Measurements from ENCODE around the gene PHACTR1. TPM values are rescaled to one million over a fixed set of nuclear protein-coding genes. Genes with fewer than 3 reads are reported as not detected.

PHACTR1 gene
- polyA plus RNA-seq, 3 donors = 6.1 to 26.9 (median 7.6) TPM

- Mint-ChIP-seq H3K9me3 (peaks cover 0 to 2% (median 0%) of the 10 kb centered on the region in 7 donors), H3K27ac (no peak overlapping the region), H3K36me3 (no peaks in the 10 kb centered on the region), H3K4me3 (no peak overlapping the region), H3K27me3 (ENCODE audit: low read depth in 3 of 3) (peaks cover 0 to 3% (median 2%) of the 10 kb centered on the region in 3 donors), H3K4me1 (peaks cover 22% of the 10 kb centered on the region)
- H2AFZ ChIP-seq (ENCODE audit: insufficient read depth, low read depth, low read length, poor library complexity, severe bottlenecking) = no peak overlapping the region
- no peak overlapping the region for H3K9ac ChIP-seq (ENCODE audit: insufficient read depth, low read length, poor library complexity, severe bottlenecking)
- H3K79me2 ChIP-seq (ENCODE audit: insufficient read depth, low read length) = no peaks in the 10 kb centered on the region
- H4K20me1 ChIP-seq (ENCODE audit: insufficient read depth, low read length) = no peaks in the 10 kb centered on the region
- no peak overlapping the region for H3K4me3 ChIP-seq (replicated peaks in 1 of 3; ENCODE audit: low read depth in 2 of 3, low read length in 3 of 3)
- H3K36me3 ChIP-seq (replicated peaks in 1 of 2; ENCODE audit: control insufficient read depth in 1 of 2, insufficient read depth in 2 of 2, low read length in 2 of 2) = no peaks in the 10 kb centered on the region
- no peak overlapping the region for H3K27ac ChIP-seq (ENCODE audit: low read depth in 1 of 2, low read length in 2 of 2)
- 99% methylated on average over 13 of the region's 14 CpGs for WGBS (ENCODE audit: insufficient coverage)
- H3K4me2 ChIP-seq (replicated peaks; ENCODE audit: extremely low read depth, low read length, poor library complexity, severe bottlenecking) = no peak overlapping the region
- intact Hi-C loops (cut with micrococcal nuclease) = no loop called here
- no peaks in the 10 kb centered on the region for H3K9me3 ChIP-seq (replicated peaks in 1 of 2; ENCODE audit: control insufficient read depth in 1 of 2, insufficient read depth in 1 of 2, low read length in 2 of 2)
- peaks cover 13 to 16% of the 10 kb centered on the region in 2 donors for H3K4me1 ChIP-seq (ENCODE audit: control insufficient read depth in 1 of 2, insufficient read depth in 2 of 2, low read length in 2 of 2)
- H3K27me3 ChIP-seq (ENCODE audit: control insufficient read depth in 2 of 2, insufficient read depth in 2 of 2, low read length in 2 of 2) = no peaks in the 10 kb centered on the region
- no peak for DNase-seq
- TF ChIP-seq, protein P1, sequence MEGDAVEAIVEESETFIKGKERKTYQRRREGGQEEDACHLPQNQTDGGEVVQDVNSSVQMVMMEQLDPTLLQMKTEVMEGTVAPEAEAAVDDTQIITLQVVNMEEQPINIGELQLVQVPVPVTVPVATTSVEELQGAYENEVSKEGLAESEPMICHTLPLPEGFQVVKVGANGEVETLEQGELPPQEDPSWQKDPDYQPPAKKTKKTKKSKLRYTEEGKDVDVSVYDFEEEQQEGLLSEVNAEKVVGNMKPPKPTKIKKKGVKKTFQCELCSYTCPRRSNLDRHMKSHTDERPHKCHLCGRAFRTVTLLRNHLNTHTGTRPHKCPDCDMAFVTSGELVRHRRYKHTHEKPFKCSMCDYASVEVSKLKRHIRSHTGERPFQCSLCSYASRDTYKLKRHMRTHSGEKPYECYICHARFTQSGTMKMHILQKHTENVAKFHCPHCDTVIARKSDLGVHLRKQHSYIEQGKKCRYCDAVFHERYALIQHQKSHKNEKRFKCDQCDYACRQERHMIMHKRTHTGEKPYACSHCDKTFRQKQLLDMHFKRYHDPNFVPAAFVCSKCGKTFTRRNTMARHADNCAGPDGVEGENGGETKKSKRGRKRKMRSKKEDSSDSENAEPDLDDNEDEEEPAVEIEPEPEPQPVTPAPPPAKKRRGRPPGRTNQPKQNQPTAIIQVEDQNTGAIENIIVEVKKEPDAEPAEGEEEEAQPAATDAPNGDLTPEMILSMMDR (IDR thresholded peaks at IDR 0.05) = no peak
Observed at GRCh38 chr6:13212538-13212937, 496.0 kb downstream of the PHACTR1 start.

DNA sequence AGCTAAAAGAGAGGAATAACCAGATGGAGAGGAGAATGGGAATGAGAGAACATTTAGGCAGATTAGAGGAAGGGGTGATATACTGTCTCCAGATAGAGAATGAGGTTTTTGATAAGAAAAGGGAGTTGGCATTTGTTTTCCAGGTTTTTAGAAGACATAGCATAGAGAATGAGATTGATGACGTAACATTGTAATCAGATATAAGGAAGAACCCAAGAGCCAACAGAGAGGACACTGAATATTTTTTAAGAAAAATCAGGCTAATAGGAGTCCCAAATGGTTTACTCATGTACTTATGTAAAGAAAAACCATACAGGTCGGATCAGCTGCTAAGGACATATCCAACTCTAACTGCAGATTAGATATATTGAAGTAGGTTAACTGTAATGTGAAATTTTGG lies 498.8 kb downstream of the PHACTR1 start:
- Mint-ChIP-seq H3K36me3 (no peaks in the 10 kb centered on the region), H3K9me3 (peaks cover 0 to 2% (median 0%) of the 10 kb centered on the region in 7 donors), H3K4me3 (no peak overlapping the region), H3K27ac (peak overlapping the region in 1 of 7 donors; percentile 32), H3K27me3 (ENCODE audit: low read depth in 3 of 3) (peaks cover 0 to 3% (median 2%) of the 10 kb centered on the region in 3 donors), H3K4me1 (peaks cover 21% of the 10 kb centered on the region)
- H3K27ac ChIP-seq (ENCODE audit: low read depth in 1 of 2, low read length in 2 of 2) = no peak overlapping the region
- no peaks in the 10 kb centered on the region for H3K79me2 ChIP-seq (ENCODE audit: insufficient read depth, low read length)
- DNase-seq = no peak
- no peak overlapping the region for H2AFZ ChIP-seq (ENCODE audit: insufficient read depth, low read depth, low read length, poor library complexity, severe bottlenecking)
- intact Hi-C loops (cut with micrococcal nuclease) = no loop called here
- WGBS (ENCODE audit: insufficient coverage) = no CpG with 5 or more reads among the region's 2 CpGs
- H3K4me3 ChIP-seq (replicated peaks in 1 of 3; ENCODE audit: low read depth in 2 of 3, low read length in 3 of 3) = no peak overlapping the region
- no peaks in the 10 kb centered on the region for H3K9me3 ChIP-seq (replicated peaks in 1 of 2; ENCODE audit: control insufficient read depth in 1 of 2, insufficient read depth in 1 of 2, low read length in 2 of 2)
- H3K36me3 ChIP-seq (replicated peaks in 1 of 2; ENCODE audit: control insufficient read depth in 1 of 2, insufficient read depth in 2 of 2, low read length in 2 of 2) = no peaks in the 10 kb centered on the region
- peaks cover 15 to 20% of the 10 kb centered on the region in 2 donors for H3K4me1 ChIP-seq (ENCODE audit: control insufficient read depth in 1 of 2, insufficient read depth in 2 of 2, low read length in 2 of 2)
- no peak overlapping the region for H3K9ac ChIP-seq (ENCODE audit: insufficient read depth, low read length, poor library complexity, severe bottlenecking)
- H3K27me3 ChIP-seq (ENCODE audit: control insufficient read depth in 2 of 2, insufficient read depth in 2 of 2, low read length in 2 of 2) = no peaks in the 10 kb centered on the region
- TF ChIP-seq, protein P1 (IDR thresholded peaks at IDR 0.05) = no peak
- no peaks in the 10 kb centered on the region for H4K20me1 ChIP-seq (ENCODE audit: insufficient read depth, low read length)
- no peak overlapping the region for H3K4me2 ChIP-seq (replicated peaks; ENCODE audit: extremely low read depth, low read length, poor library complexity, severe bottlenecking)

All from CD14-positive monocyte (primary cell).